Cardiac muscle cell (in vitro differentiated cells and primary cell): ENCODE measurements around the gene CCR1. TPM values are rescaled to one million over a fixed set of nuclear protein-coding genes. Genes with fewer than 3 reads are reported as not detected.

ENCODE experiments used
- DNase-seq, 2 donors: peaks; one replicate each; pipeline versions ENCODE4 v3.0.0 to v3.0.0-alpha.2; 2010 to 2017; ENCODE audit warnings: low read depth in 1 of 2, low spot score in 1 of 2
- H3K27ac ChIP-seq: fragments of 200-600 bp; sonication (generic); 2 replicates; pipeline ENCODE4 v1.5.1; 2016
- H3K27me3 ChIP-seq: fragments of 200-600 bp; sonication (generic); 2 replicates; pipeline ENCODE4 v1.6.0; 2016; ENCODE audit warnings: control low read depth
- H3K36me3 ChIP-seq: fragments of 200-600 bp; sonication (generic); 2 replicates; pipeline ENCODE4 v1.5.1; 2016; ENCODE audit warnings: control low read depth
- H3K4me1 ChIP-seq: fragments of 200-600 bp; sonication (generic); 2 replicates; pipeline ENCODE4 v1.8.1; 2017; ENCODE audit warnings: low read depth, mild to moderate bottlenecking, mixed run types
- H3K4me3 ChIP-seq: fragments of 200-600 bp; sonication (generic); 2 replicates; pipeline ENCODE4 v1.5.1; 2016; ENCODE audit warnings: mild to moderate bottlenecking
- H3K9me3 ChIP-seq: fragments of 200-600 bp; sonication (generic); 2 replicates; pipeline ENCODE4 v1.5.1; 2017; ENCODE audit warnings: low read depth, mild to moderate bottlenecking, control low read depth
- polyA plus RNA-seq: library from polyadenylated mRNA; unstranded; fragments of >200 nt; fragmentation: Nextera tagmentation; extraction: Ambion mirVana; gene quantifications from 2 replicates; pipeline ENCODE4 v1.2.1, GENCODE V29; 2016
- total RNA-seq: library from RNA; depleted of rRNA; stranded (reverse); fragments of >200 nt; gene quantifications from 2 replicates; pipeline ENCODE4 v1.2.3, GENCODE V29; 2016
- TF ChIP-seq, protein P1 (sequence below): IDR thresholded peaks from 2 replicates; pipeline ENCODE4 v1.5.1; 2012; ENCODE audit warnings: low read depth, mild to moderate bottlenecking, low read length

The CCR1 gene
- total and polyA plus RNA-seq, 2 experiments from 2014 or later, result not detected

- Histone ChIP-seq H3K9me3 (no peaks in the 10 kb centered on the region), H3K27ac (no peak overlapping the region), H3K27me3 (no peaks in the 10 kb centered on the region), H3K36me3 (no peaks in the 10 kb centered on the region), H3K4me1 (no peaks in the 10 kb centered on the region), H3K4me3 (no peak overlapping the region)
- TF ChIP-seq, protein P1, sequence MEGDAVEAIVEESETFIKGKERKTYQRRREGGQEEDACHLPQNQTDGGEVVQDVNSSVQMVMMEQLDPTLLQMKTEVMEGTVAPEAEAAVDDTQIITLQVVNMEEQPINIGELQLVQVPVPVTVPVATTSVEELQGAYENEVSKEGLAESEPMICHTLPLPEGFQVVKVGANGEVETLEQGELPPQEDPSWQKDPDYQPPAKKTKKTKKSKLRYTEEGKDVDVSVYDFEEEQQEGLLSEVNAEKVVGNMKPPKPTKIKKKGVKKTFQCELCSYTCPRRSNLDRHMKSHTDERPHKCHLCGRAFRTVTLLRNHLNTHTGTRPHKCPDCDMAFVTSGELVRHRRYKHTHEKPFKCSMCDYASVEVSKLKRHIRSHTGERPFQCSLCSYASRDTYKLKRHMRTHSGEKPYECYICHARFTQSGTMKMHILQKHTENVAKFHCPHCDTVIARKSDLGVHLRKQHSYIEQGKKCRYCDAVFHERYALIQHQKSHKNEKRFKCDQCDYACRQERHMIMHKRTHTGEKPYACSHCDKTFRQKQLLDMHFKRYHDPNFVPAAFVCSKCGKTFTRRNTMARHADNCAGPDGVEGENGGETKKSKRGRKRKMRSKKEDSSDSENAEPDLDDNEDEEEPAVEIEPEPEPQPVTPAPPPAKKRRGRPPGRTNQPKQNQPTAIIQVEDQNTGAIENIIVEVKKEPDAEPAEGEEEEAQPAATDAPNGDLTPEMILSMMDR, result no peak
- DNase-seq, result peak in 1 of 2 donors; percentile 8
These were observed 20.2 kb downstream of the CCR1 start for GRCh38 chr3:46187876-46188275.

GRCh38 chr3:46187341-46187700, 20.8 kb downstream of the CCR1 start:
- no peaks in the 10 kb centered on the region for H3K27me3 ChIP-seq
- no peak for DNase-seq
- H3K27ac ChIP-seq, result no peak overlapping the region
- no peaks in the 10 kb centered on the region for H3K4me1 ChIP-seq
- H3K36me3 ChIP-seq, result no peaks in the 10 kb centered on the region
- TF ChIP-seq, protein P1, result no peak
- no peak overlapping the region for H3K4me3 ChIP-seq
- H3K9me3 ChIP-seq, result no peaks in the 10 kb centered on the region

GRCh38 chr3:46186471-46187340, 21.4 kb downstream of the CCR1 start:
- H3K4me1 ChIP-seq, result no peaks in the 10 kb centered on the region
- H3K9me3 ChIP-seq, result no peaks in the 10 kb centered on the region
- no peaks in the 10 kb centered on the region for H3K27me3 ChIP-seq
- TF ChIP-seq, protein P1, result no peak
- no peak overlapping the region for H3K4me3 ChIP-seq
- no peak overlapping the region for H3K27ac ChIP-seq
- no peak for DNase-seq
- H3K36me3 ChIP-seq, result no peaks in the 10 kb centered on the region

GRCh38 chr3:46184469-46184868, 23.6 kb downstream of the CCR1 start:
- H3K27ac ChIP-seq, result no peak overlapping the region
- no peaks in the 10 kb centered on the region for H3K9me3 ChIP-seq
- no peaks in the 10 kb centered on the region for H3K4me1 ChIP-seq
- peak in 1 of 2 donors; percentile 51 for DNase-seq
- H3K27me3 ChIP-seq, result no peaks in the 10 kb centered on the region
- no peaks in the 10 kb centered on the region for H3K36me3 ChIP-seq
- H3K4me3 ChIP-seq, result no peak overlapping the region
- TF ChIP-seq, protein P1, result no peak

DNA sequence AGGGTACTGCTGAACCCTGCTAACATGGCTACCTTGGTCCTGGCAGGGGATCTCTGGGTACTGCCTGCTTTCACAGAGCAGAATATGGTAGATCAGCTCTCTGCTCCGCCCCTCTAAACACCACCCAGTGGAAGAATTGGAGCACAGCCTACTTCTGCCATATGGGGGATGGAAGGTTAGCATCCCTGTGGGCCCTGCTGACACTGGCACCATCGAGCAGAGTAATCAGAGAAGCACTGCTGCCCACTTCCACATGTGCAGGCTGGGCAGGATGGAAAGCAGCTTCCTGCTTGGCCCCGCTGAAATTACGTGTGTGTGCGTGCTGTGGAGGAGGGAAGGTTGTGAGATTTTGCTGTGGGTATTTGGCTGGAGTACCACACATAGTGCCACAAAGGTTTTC, 24.8 kb downstream of the CCR1 start:
- no peak for DNase-seq
- Histone ChIP-seq H3K9me3 (no peaks in the 10 kb centered on the region), H3K27me3 (no peaks in the 10 kb centered on the region), H3K4me1 (no peaks in the 10 kb centered on the region), H3K4me3 (no peak overlapping the region), H3K36me3 (no peaks in the 10 kb centered on the region), H3K27ac (no peak overlapping the region)
- TF ChIP-seq, protein P1, result no peak
